Measurements from ENCODE around the gene TMEM86B.
A peak's percentile ranks its signal among the peaks of the same experiment; 100 is the strongest.

TMEM86B gene

GRCh38 chr19:55193481-55193880, 35.1 kb downstream of the TMEM86B start:
- DNase-seq (ENCODE audit: low read depth in 1 of 2, low spot score in 1 of 2) = no peak
- no peak for TF ChIP-seq JUND (IDR thresholded peaks at IDR 0.05; ENCODE audit: low read depth)
- in situ Hi-C loops (cut with HindIII; ENCODE audit: low pct_unique_long_range_greater_than_20kb, low sequenced_read_pairs) = no loop called here

GRCh38 chr19:55189403-55189835, 39.1 kb downstream of the TMEM86B start:
- no peak for TF ChIP-seq JUND (IDR thresholded peaks at IDR 0.05; ENCODE audit: low read depth)
- no peak for DNase-seq (ENCODE audit: low read depth in 1 of 2, low spot score in 1 of 2)
- in situ Hi-C loops (cut with HindIII; ENCODE audit: low pct_unique_long_range_greater_than_20kb, low sequenced_read_pairs) = no loop called here

GRCh38 chr19:55188625-55189024, 39.9 kb downstream of the TMEM86B start:
- TF ChIP-seq JUND (IDR thresholded peaks at IDR 0.05; ENCODE audit: low read depth) = no peak
- in situ Hi-C loops (cut with HindIII; ENCODE audit: low pct_unique_long_range_greater_than_20kb, low sequenced_read_pairs) = no loop called here
- no peak for DNase-seq (ENCODE audit: low read depth in 1 of 2, low spot score in 1 of 2)

- TF ChIP-seq JUND (IDR thresholded peaks at IDR 0.05; ENCODE audit: low read depth) = no peak
- DNase-seq (ENCODE audit: low read depth in 1 of 2, low spot score in 1 of 2) = no peak
- in situ Hi-C loops (cut with HindIII; ENCODE audit: low pct_unique_long_range_greater_than_20kb, low sequenced_read_pairs) = no loop called here
Measured at GRCh38 chr19:55186080-55186479, 42.5 kb downstream of the TMEM86B start.

- in situ Hi-C loops (cut with HindIII; ENCODE audit: low pct_unique_long_range_greater_than_20kb, low sequenced_read_pairs) = no loop called here
- TF ChIP-seq JUND (IDR thresholded peaks at IDR 0.05; ENCODE audit: low read depth) = no peak
- no peak for DNase-seq (ENCODE audit: low read depth in 1 of 2, low spot score in 1 of 2)
Measured at GRCh38 chr19:55181740-55182139, 46.8 kb downstream of the TMEM86B start.

GRCh38 chr19:55179606-55180484, 48.7 kb downstream of the TMEM86B start, which contains the start of gene SYT5:
Gene SYT5 (minus strand): TSS chr19:55180289. CDS start chr19:55179041, 1,248 bp downstream.
- in situ Hi-C loops (cut with HindIII; ENCODE audit: low pct_unique_long_range_greater_than_20kb, low sequenced_read_pairs) = no loop called here
- TF ChIP-seq JUND (IDR thresholded peaks at IDR 0.05; ENCODE audit: low read depth) = no peak
- DNase-seq (ENCODE audit: low read depth in 1 of 2, low spot score in 1 of 2) = peak; percentile 67 to 82

GRCh38 chr19:55178781-55179599, 49.6 kb downstream of the TMEM86B start:
- in situ Hi-C loops (cut with HindIII; ENCODE audit: low pct_unique_long_range_greater_than_20kb, low sequenced_read_pairs) = no loop called here
- no peak for TF ChIP-seq JUND (IDR thresholded peaks at IDR 0.05; ENCODE audit: low read depth)
- peak; percentile 54 to 72 for DNase-seq (ENCODE audit: low read depth in 1 of 2, low spot score in 1 of 2)

Measured in T47D (cell line).